Tibial nerve (tissue), 3 donors: ENCODE data around the gene RAP2B.

Experiments used
- POLR2A ChIP-seq, 2 donors: fragments of 450-650 bp; IDR thresholded peaks; one replicate each; pipeline ENCODE4 v1.6.1; 2017; ENCODE audit warnings: antibody characterized with exemption in 2 of 2, mild to moderate bottlenecking in 2 of 2, moderate library complexity in 2 of 2
- TF ChIP-seq, protein P1 (sequence below), 5 experiments: fragments of 200-600 bp in 3 of 5; fragments of 450-650 bp in 2 of 5; sonication (generic) in 3 of 5; IDR thresholded peaks; one replicate each; pipeline ENCODE4 v1.5.1; 2016 to 2019; ENCODE audit warnings: antibody characterized with exemption in 5 of 5, mild to moderate bottlenecking in 3 of 5, moderate library complexity in 2 of 5

DNA sequence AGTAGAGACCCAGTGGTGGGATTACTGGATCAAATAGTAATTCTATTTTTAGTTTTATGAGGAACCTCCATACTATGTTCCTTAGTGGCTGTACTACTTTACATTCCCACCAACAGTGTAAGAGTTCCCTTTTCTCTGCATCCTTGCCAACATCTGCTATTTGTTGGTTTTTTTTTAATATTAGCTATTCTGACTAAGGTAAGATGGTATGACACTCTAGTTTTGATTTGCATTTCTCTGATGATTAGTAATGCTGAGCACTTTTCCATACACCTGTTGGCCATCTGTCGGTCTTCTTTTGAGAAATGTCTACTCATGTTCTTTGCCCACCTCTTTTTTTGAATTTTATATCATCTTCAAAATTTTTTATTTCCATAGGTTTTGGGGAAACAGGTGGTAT lies 34.2 kb upstream of the RAP2B start:
- TF ChIP-seq, protein P1, sequence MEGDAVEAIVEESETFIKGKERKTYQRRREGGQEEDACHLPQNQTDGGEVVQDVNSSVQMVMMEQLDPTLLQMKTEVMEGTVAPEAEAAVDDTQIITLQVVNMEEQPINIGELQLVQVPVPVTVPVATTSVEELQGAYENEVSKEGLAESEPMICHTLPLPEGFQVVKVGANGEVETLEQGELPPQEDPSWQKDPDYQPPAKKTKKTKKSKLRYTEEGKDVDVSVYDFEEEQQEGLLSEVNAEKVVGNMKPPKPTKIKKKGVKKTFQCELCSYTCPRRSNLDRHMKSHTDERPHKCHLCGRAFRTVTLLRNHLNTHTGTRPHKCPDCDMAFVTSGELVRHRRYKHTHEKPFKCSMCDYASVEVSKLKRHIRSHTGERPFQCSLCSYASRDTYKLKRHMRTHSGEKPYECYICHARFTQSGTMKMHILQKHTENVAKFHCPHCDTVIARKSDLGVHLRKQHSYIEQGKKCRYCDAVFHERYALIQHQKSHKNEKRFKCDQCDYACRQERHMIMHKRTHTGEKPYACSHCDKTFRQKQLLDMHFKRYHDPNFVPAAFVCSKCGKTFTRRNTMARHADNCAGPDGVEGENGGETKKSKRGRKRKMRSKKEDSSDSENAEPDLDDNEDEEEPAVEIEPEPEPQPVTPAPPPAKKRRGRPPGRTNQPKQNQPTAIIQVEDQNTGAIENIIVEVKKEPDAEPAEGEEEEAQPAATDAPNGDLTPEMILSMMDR (IDR thresholded peaks at IDR 0.05), result no peak
- TF ChIP-seq POLR2A (IDR thresholded peaks at IDR 0.05), result no peak
